Mucosa of stomach (tissue), 1 donor: ENCODE data around the gene GOLT1A.

Experiments
- H3K27me3 ChIP-seq: one replicate; pipeline ENCODE4 v1.7.0; 2013; ENCODE audit warnings: mild to moderate bottlenecking, low read length; ENCODE audit not compliant: control insufficient read depth, insufficient read depth
- H3K36me3 ChIP-seq: one replicate; pipeline ENCODE4 v1.7.0; 2013; ENCODE audit warnings: low read length; ENCODE audit not compliant: control insufficient read depth, insufficient read depth
- H3K4me1 ChIP-seq: one replicate; pipeline ENCODE4 v1.7.0; 2013; ENCODE audit warnings: mild to moderate bottlenecking, low read length; ENCODE audit not compliant: control insufficient read depth, insufficient read depth
- H3K4me3 ChIP-seq: one replicate; pipeline ENCODE4 v1.7.0; 2013; ENCODE audit warnings: low read length
- H3K9ac ChIP-seq: one replicate; pipeline ENCODE4 v1.7.0; 2013; ENCODE audit warnings: mild to moderate bottlenecking, low read length, moderate library complexity
- H3K9me3 ChIP-seq: one replicate; pipeline ENCODE4 v1.7.0; 2013; ENCODE audit warnings: mild to moderate bottlenecking, low read length, moderate library complexity; ENCODE audit not compliant: control insufficient read depth
- donor health status: Pancreatic carcinoma.

GOLT1A gene

GRCh38 chr1:204213668-204214662 lies at the start of gene GOLT1A:
Gene GOLT1A (minus strand): TSS chr1:204213988. CDS start chr1:204213906, 82 bp downstream.
- H3K4me1 ChIP-seq, result peaks cover 13% of the 10 kb centered on the region
- H3K9ac ChIP-seq, result peak within 1 kb of the TSS; percentile 54
- H3K4me3 ChIP-seq, result no peak within 1 kb of the TSS
- H3K36me3 ChIP-seq, result no peaks in the 10 kb centered on the region
- H3K9me3 ChIP-seq, result no peaks in the 10 kb centered on the region
- H3K27me3 ChIP-seq, result no peaks in the 10 kb centered on the region

- H3K4me3 ChIP-seq, result no peak overlapping the region
- peaks cover 48% of the 10 kb centered on the region for H3K36me3 ChIP-seq
- peak overlapping the region; percentile 6 for H3K9ac ChIP-seq
- peaks cover 56% of the 10 kb centered on the region for H3K4me1 ChIP-seq
- H3K9me3 ChIP-seq, result no peaks in the 10 kb centered on the region
- no peaks in the 10 kb centered on the region for H3K27me3 ChIP-seq
Measured at GRCh38 chr1:204263254-204263910, 49.6 kb upstream of the GOLT1A start.

- H3K27me3 ChIP-seq, result no peaks in the 10 kb centered on the region
- H3K4me1 ChIP-seq, result peaks cover 49% of the 10 kb centered on the region
- peaks cover 50% of the 10 kb centered on the region for H3K36me3 ChIP-seq
- no peak overlapping the region for H3K9ac ChIP-seq
- H3K4me3 ChIP-seq, result no peak overlapping the region
- no peaks in the 10 kb centered on the region for H3K9me3 ChIP-seq
Measured at GRCh38 chr1:204262506-204263253, 48.9 kb upstream of the GOLT1A start.

- H3K4me3 ChIP-seq, result no peak overlapping the region
- peaks cover 42% of the 10 kb centered on the region for H3K4me1 ChIP-seq
- H3K9ac ChIP-seq, result no peak overlapping the region
- H3K9me3 ChIP-seq, result no peaks in the 10 kb centered on the region
- H3K36me3 ChIP-seq, result peaks cover 48% of the 10 kb centered on the region
- H3K27me3 ChIP-seq, result no peaks in the 10 kb centered on the region
Measured at GRCh38 chr1:204261746-204262505, 48.1 kb upstream of the GOLT1A start.

GRCh38 chr1:204261266-204261665 lies 47.5 kb upstream of the GOLT1A start:
- Histone ChIP-seq H3K27me3 (no peaks in the 10 kb centered on the region), H3K36me3 (peaks cover 52% of the 10 kb centered on the region), H3K9ac (no peak overlapping the region), H3K4me3 (no peak overlapping the region), H3K9me3 (no peaks in the 10 kb centered on the region), H3K4me1 (peaks cover 37% of the 10 kb centered on the region)

GRCh38 chr1:204260601-204261197 lies 46.9 kb upstream of the GOLT1A start:
- H3K4me3 ChIP-seq, result no peak overlapping the region
- no peaks in the 10 kb centered on the region for H3K9me3 ChIP-seq
- H3K9ac ChIP-seq, result no peak overlapping the region
- peaks cover 53% of the 10 kb centered on the region for H3K36me3 ChIP-seq
- peaks cover 31% of the 10 kb centered on the region for H3K4me1 ChIP-seq
- H3K27me3 ChIP-seq, result no peaks in the 10 kb centered on the region

- Histone ChIP-seq H3K4me3 (no peak overlapping the region), H3K36me3 (peaks cover 48% of the 10 kb centered on the region), H3K4me1 (peaks cover 22% of the 10 kb centered on the region), H3K9me3 (no peaks in the 10 kb centered on the region), H3K27me3 (no peaks in the 10 kb centered on the region), H3K9ac (no peak overlapping the region)
Measured at GRCh38 chr1:204259782-204260181, 46.0 kb upstream of the GOLT1A start.

GRCh38 chr1:204259196-204259595 lies 45.4 kb upstream of the GOLT1A start:
- peaks cover 42% of the 10 kb centered on the region for H3K36me3 ChIP-seq
- peaks cover 16% of the 10 kb centered on the region for H3K4me1 ChIP-seq
- H3K27me3 ChIP-seq, result no peaks in the 10 kb centered on the region

GRCh38 chr1:204258213-204259115 lies 44.7 kb upstream of the GOLT1A start:
- Histone ChIP-seq H3K9ac (no peak overlapping the region), H3K36me3 (peaks cover 42% of the 10 kb centered on the region), H3K27me3 (no peaks in the 10 kb centered on the region), H3K4me3 (no peak overlapping the region), H3K9me3 (no peaks in the 10 kb centered on the region), H3K4me1 (peaks cover 9% of the 10 kb centered on the region)

More at GRCh38 chr1:204259196-204259595, 45.4 kb upstream of the GOLT1A start:
- Histone ChIP-seq H3K9me3 (no peaks in the 10 kb centered on the region), H3K4me3 (no peak overlapping the region), H3K9ac (no peak overlapping the region)

GRCh38 chr1:204257446-204257845 lies 43.7 kb upstream of the GOLT1A start:
- Histone ChIP-seq H3K36me3 (peaks cover 48% of the 10 kb centered on the region), H3K9ac (no peak overlapping the region), H3K4me1 (peaks cover 4% of the 10 kb centered on the region), H3K9me3 (no peaks in the 10 kb centered on the region), H3K27me3 (no peaks in the 10 kb centered on the region), H3K4me3 (no peak overlapping the region)
